ENCODE results near the gene CDC5L.
A peak's percentile ranks its signal among the peaks of the same experiment; 100 is the strongest.

Gene CDC5L

DNA sequence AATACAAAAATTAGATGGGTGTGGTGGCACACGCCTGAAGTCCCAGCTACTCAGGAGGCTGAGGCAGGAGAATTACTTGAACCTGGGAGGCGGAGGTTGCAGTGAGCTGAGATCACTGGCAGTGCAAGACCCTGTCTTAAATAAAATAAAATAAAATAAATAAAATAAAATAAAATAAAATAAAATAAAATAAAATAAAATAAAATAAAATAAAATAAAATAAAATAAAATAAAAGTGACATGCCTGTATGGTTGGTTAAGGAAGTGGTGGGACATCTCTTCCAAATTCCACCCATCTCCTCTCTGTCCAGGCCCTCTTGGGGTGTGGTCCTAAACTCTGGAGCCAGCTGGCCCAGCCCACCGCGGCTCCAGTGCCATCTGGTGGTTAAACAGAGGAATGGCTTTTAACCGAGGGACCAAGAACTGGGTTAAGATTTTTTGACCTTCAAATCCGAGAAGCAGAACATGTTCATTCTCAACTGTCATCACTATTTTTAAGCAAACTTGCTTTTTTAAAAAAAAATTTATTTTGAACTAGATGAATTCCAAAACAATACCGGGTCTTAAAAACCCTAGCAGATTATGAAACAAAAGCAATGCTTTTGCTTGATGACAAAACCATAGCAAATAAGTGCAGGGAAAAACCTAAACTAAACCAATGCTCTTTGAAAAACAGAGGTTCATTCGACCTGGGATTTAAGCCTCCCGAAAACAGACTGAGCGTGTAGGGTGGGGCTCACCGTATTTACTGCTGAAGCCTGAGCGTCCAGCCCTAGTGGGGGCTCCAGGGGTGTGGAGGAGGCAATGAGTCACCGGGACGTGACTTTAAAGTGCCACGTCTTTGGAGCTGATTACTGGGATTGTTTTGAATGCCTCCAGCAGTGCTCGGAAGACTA lies 68.8 kb downstream of the CDC5L start:
- DNase-seq: no peak

DNA sequence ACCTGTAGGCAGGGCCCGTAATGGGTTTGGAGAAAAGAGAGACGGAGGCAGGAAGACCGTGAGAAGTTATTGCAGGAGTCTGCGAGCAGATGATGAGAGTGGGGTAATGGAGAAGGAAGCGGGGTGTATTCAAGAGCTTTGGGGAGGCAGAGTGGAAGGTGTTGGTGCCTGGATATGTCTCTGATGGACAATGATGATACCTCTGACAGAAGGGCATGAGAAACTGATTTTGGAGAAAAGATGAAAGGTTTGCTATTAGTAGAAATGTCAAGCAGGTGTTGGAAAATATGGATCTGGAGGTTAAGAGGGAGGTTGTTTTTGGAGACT lies 69.4 kb downstream of the CDC5L start:
- no peak for DNase-seq

DNA sequence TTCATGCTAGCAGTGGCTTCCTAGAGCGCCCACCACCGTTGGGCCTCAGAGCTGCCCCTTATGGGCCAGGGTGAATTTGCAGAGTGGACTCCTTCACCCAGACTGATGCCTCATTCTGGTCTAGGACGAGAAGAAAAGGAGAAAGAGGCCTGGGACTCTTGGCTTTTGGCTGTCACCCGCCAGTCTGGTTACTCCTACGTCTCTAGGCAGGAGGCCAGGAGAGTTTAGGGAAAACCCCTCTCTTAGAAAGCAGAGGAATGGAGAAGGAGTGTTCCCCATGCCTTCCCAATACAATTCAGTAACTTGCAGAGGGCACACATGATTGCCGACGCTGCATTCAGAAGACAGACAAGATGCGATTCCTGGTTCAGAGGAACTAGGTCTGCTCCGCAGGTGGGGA lies 70.1 kb downstream of the CDC5L start:
- no peak for DNase-seq

DNA sequence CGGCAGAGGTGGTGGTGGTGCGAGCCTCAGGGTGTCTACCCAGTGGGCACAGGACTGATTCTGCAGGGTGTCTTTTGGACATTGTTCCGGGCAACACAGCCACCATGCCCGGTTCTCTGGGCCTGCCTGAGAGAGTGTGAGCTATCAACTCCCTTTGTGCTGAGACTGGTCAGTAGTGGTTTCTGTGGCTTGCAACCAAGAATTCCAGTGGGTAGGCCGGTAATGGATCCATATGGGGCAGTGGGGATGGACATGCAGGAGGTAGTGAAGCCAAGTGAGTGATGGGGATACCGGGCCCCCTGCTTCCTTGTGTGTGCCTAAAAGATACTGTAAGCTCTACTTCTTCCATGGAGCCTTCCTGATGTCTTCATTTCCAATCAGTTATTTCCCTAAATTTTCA lies 71.0 kb downstream of the CDC5L start:
- DNase-seq: no peak

DNA sequence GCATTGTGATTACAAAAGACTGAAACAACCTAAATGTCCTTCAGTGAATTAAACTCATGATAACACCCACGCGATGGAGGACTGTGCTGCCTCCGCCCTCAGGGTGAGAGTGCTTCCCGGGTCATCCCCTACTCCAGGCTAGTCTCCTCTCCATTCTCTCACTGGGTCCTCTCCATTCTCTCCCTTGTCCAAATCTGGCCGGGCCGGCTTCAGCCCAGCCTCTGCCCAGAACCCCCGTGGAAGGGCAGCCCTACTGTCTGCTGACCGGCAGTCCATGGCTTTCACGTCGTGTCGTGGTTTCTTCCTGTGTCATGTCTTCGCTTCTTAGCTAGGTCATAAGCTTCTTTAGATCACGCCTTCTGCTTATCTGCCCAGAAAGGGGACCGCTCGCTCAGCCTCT lies 74.8 kb downstream of the CDC5L start:
- no peak for DNase-seq

DNA sequence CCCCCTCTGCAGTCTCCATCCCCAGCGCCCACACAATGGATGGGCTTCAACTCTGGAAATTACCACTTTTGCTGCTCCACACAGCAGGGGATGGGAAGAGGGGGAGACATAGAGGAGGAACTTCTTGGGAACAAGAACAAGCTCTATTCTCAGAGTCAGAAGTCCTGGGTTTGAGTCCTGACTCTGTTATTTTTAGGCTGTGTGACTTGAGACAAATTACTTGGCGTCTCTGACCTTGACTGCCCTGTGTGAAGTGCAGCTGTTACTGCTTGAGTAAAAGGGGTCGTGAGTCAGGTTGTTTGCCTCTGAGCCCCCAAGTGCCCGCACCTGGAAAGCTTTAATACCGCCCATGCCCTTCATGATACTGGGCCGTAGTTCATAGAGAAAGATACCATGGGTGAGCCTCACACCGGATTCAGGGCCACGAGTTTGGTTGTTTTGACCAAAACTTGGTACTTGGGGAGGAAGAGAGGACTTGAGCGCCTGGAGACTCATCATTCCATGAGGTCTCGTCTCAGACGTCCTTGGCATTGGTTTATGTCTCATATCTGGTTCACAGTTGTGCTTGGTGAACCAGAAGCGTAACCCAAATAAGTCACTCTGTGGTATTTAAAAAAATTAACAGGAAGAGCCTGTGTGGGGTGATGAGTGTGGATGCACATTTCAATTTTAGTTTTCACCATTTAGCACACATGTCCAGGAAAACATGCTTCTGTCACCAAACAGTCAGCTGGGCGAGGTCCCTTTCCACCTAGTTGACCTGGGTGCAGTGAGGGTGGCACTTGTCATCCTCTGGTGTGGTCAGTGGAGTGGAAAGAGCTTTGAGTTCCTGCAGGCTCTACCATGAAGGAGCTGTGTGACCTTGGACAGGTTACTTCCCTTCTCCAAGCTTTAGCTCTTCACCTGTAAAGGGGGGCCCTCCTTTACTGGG lies 75.6 kb downstream of the CDC5L start:
- DNase-seq: no peak

DNA sequence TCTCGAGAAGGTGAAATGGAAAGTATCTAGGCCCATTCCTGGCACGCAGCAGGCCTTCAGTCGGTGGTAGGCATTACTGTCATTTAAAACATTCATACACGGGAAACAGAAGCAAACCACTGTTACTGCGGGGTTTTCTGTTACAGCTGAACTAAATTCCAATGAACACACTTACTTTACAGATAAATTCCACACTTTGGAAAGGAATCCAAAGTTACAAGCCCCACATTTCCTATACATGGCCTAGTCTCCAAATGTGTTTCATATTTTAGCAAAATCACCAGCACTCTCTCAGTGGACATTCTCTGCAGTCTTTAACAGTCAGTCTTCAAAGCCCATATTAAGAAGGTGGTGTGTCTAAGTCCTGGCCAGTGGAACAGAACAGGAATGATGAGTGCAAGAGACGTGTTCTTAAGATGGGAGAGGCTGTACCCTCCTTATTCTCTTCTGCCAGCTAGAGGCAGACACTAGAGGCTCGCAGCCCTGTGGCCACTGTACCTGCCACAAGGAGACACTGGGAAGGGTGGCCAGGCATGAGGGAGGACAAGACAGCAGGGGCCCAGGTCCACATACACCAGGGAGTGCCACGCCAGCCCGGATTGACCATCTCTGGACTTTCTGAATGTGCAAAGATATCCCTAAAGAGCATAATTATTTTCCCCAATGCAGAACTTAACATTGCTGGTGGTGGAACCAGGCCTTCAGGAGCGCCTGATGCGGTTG lies 76.4 kb downstream of the CDC5L start:
- no peak for DNase-seq

DNA sequence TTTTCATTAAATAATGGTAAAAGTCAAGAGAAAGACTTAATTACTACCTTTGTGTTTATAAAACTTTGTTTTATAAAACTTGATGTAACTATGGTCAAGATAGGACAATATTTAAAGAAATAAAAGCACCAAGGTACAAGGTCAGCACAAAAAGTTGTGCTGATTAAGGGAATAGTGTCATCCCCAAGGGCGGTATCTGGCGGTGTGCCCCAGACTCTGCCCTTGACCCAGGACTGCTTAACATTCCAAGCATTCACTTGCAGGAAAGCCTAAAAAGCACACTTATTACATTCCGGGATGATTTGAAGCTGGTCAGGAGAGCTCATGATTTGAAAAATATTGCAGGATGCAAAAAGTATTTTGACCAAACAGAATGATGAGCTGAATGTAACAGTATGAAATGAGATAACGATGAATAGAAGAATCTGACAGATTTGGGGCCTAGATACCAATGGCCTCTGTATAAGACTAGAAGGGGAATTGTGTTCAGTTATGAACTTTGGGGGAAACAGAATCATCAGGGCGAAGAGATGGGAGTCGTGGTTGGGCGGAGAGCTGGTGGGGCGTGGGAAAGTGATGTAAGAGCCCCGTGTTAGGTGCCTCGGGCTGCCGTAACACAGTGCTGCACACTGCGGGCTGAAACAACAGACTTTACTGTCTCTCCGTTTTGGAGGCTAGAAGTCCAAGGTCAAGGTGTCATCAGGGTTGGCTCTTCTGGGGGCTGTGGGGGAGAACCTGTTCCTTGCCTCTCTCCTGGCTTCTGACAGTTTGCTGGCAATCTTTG lies 77.2 kb downstream of the CDC5L start:
- no peak for DNase-seq

DNA sequence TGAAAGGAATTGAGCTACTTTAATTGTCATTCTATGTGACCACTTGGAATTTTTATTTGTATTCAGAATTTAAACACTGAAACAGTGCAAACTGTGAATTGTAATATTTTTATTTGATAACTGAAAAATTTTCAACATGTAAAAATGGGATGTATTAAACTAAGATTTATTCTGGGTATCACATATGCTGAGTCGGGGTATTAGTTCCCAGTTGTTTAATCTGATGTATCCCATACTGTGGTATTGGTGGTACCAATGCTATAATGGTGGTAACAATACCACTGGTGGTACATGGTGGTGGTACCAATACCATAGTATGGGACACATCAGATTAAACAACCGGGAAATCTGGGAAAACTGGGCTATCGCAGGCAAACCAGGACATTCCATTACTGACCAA lies 79.4 kb downstream of the CDC5L start:
- no peak for DNase-seq

DNA sequence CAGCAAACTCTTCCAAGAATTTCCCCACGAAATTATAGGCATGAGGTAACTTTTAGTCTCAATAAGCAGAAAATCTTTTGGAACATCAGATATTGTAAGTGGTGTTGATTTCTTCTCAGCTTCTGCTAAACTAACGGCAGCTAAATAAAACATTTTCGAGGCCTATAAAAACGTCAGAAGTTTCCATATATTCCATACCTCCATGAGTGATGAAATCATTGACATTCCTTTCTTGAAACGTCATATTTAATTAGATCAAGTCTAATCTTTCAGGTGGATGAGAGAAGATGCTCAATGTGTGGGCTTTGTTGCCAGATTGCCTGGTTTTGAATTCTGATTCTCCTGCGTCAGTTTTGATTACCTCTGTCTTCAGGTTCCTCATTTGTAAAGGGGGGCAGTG lies 81.3 kb downstream of the CDC5L start:
- no peak for DNase-seq

DNA sequence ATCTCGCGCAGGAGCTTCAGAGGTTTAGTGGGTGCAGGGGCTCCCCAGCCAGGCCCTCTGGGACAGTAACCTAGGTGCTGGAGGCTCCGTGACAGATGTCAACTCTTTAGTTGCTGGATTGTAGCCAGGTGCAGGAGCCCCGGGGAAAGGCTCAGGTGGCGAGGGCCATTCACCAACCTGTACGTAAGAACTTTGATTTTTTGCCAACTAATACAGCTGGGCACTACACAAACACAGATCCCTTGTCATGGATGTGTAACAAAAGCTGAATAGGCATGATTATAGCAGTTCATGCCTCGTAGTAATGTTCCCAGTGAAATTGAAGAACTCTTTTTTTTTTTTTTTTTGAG lies 82.6 kb downstream of the CDC5L start:
- DNase-seq: peak; percentile 78

DNA sequence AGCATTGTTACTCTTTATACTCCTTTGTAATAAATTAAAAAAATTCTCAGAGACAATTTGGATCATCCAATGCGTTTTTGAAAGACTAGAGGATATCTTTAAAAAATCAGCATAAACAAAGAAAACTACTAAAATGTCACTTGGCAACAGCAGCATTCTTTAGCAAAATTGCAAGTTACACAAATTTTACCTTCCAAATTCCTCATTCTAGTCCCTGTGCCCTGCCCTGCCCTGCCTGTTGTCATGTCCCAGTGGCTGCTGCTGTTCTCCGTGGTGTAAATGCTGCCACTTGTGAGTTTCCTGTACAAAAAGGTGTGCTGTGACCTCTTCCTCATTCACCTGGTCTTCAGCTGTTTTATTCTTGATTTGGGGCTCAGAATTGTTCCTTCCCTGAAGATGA lies 83.2 kb downstream of the CDC5L start:
- DNase-seq: no peak

DNA sequence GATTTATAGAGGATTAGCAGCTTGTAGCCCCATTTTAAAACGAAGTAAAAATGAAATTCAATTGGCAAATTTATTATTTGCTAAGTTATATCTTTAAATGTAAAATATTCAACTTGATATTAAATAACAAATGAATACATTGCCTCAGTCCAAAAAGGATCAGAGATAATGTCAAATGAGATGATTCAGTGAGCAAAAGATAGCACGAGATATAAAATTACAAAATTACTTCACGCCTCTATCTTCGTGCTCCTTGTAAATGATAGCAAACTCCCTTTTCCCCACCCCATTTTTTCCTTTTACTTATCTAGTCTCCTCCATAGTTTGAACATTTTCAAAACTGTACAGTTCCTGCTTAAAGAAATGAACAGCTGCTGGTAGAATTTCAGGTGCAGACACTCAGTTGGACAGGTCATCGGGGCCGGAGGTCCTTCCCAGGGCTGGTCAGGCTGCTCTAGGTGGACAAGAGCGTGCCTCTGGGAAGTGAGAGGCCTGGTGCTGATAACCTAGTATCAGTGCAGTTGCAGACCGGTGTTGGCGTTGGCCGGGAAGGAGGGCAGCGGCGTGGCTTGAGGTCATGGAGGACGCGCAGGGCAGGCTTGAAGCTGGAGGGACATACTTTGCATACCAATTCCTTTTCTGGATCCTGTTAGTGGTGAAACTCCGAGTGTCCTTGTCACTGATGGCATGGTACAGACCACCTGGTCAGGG lies 83.9 kb downstream of the CDC5L start:
- no peak for DNase-seq

DNA sequence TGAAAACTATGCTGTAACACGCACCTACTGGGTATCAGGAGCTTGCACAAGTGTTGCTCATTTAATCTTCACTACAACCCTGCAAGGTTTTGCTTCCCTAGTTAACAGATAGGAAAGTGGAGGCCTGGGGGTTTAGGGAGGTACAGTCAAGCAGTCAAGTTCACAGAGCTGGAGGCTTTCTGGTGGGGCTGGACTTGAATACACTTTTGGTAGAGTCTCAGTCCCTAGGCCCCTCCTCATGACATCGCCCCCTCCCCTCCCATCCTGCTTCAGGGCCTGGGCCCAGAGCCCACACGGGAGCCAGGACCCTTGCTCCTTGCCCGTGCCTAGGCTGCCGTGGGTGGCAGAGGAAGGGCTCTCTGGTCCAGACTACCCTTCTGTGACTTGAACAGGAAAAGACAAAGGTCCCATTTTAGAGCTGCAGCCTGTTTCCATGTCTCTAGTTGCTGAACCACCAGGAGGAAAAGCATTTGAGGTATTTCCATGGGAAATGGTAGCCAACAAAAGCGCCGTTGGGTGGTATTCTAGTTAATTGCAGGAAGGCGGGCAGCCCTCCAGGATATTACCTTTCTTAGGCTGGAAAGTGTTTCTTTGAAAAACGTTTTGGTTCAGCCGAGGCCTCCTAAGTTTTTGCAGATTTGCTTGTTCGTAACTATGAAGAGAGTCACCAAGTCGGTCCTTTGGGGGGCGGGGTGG lies 84.9 kb downstream of the CDC5L start:
- DNase-seq: no peak

DNA sequence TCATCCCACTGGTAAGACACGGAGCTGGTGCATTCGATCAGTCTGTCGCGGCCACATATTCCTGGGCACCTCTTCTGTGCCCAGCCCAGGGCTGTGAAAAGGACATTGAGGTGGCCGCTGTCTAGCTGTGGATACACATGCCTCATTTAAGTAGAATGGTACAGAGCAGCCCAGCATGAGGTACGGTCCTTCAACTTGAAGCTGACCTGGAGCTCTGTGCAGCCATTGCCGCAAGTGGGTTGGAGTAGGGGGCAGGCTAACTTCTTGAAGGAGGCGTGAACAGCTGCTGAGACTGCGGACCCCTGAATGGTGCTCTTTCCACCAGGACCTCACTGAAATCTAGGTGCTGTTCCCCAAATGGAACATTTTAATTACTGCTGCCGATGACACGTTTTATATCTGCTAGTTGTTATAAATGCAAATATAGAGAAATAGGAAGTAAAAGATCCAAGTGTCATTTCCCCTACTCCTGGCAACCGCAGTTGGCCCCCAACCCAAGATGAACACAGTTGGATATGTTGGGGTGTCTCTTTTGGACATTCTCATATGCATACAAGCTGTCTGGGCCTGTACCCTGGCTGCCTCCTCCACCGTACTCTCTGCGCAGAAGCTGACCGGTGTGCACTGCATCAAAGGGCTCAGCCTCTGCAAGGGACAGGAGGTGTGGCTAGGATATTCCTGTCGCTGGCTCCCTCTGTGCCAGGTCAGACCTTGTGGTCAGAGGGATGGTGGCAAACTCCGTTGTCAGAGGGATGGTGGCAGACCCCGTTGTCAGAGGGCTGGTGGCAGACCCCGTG lies 86.1 kb downstream of the CDC5L start:
- DNase-seq: no peak

DNA sequence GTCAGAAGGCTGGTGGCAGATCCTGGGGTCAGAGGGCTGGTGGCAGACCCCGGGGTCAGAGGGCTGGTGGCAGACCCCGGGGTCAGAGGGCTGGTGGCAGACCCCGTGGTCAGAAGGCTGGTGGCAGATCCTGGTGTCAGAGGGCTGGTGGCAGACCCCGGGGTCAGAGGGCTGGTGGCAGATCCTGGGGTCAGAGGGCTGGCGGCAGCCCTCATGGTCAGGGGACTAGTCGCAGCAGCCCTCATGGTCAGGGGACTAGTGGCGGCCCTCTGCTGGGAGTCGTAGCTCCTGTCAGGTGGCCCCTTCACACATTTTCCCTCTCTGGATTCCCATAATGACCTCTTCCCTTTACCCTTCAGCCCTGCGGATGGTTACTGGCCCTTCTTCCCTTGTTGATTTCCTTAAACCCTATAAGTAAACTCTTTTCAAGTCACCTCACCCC lies 86.7 kb downstream of the CDC5L start:
- DNase-seq: no peak

DNA sequence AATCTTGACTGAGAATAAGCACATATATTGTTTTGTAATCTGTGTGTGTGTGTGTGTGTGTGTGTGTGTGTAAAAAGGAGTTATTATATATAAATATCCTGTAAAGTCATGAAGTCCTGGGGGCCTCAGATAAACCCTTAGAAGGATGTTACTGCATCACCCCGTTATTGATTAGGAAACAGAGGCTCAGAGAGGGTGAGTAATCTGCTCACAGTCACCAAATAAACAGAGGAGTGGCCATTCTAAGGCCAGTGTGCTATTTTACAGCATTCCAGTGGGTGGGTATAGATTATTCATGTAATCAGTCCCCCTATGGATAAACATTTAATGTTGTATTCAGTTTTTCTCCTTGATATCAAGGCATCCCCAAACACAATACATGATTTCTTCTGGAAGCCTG lies 87.1 kb downstream of the CDC5L start:
- no peak for DNase-seq

DNA sequence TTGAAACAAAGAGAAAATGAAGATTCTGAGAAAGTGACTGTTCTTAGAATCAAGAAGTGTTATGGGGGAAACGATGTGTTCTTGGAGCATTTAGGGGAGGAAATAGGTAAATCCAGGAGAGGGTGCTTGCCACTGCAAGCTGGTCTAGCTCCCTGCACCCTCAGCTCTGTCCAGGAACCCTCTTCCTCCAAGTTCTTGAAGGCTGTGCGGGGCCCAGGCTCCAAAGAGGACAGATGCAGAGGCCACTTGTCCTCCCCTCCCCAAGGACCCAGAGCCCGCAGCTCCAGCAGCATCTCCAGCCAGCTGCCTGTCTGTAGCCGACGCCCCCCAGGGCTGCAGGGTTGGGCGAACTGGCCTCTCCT lies 87.9 kb downstream of the CDC5L start:
- DNase-seq: no peak

DNA sequence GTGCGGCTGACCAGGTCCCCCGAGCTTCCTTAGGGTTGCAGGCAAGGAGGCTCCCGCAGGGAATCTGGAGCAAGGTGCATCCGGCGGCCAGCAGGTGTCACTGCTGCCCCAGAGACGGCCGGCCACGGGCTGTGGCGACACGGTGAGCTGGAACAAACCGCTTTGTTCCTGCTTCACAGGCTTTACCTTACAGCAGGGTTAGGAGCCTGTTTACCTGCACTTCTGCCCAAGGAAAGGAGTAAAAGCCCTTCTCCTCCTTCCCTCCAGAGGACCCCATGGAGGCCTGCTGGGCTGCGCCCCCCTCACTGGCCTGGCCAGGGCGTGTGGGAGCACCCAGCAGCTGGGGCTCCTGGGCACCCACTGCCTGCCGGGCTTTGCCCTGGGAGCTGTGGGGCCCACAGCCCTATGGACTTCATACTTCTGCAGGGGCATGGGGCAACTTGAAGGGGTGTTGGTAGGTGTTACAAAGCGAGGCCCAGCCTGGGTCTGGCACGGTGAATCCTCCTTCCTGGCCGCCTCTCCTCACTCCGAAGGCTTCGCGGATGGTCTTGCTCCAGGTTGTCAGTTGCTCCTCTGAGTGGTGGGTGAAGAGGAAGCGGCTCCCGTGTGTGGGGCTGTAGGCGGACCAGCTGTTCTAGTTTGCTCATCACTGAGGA lies 88.4 kb downstream of the CDC5L start:
- DNase-seq: peak; percentile 11

DNA sequence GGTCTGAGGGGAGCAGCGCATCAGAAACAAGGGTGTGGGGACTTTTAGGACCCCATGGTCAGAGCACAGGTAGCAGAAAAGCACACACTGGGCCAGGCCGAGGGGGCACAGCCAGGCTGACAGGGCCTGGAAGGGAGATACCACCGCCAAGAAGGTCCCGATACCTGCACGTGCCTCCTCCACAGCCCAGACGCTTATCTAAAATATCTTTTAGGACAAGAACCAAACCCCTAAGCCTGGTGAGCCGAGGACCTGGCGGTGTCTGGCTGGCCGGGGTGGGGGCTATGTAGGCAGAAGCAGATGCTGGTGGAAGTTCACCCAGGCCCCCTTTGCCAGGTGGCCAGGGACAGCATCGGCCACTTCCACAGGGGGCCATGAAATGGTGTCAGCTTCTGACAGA lies 89.3 kb downstream of the CDC5L start:
- no peak for DNase-seq
